SK-N-SH (cell line): Measurements from ENCODE around the gene METTL26. TPM values are rescaled to one million over a fixed set of nuclear protein-coding genes. Genes with fewer than 3 reads are reported as not detected.

Experiments
- CTCF ChIA-PET: fragments of 300-600, 350-600 bp; formaldehyde crosslinking; extraction: SDS; loops from one replicate; lab custom pipeline; 2021; lab: Yijun Ruan, JAX
- POLR2A ChIA-PET: fragments of 350-600 bp; sonication (Branson Sonifier 250); formaldehyde crosslinking; extraction: SDS; loops from one replicate; lab custom pipeline; 2020; ENCODE audit warnings: antibody characterized with exemption, inconsistent platforms; lab: Yijun Ruan, JAX
- DNase-seq: peaks from one replicate; pipeline ENCODE4 v3.0.0; 2012
- H2AFZ ChIP-seq: fragments of 200-600 bp; sonication (generic); 2 replicates; pipeline ENCODE4 v1.8.1; 2016; ENCODE audit warnings: antibody characterized with exemption, mild to moderate bottlenecking, low read depth
- H3F3A ChIP-seq: fragments of 200-600 bp; sonication (generic); replicated peaks from 2 replicates; pipeline ENCODE3; 2016; ENCODE audit warnings: antibody characterized with exemption, mild to moderate bottlenecking; ENCODE audit not compliant: insufficient read depth
- H3K27ac ChIP-seq, 2 experiments: fragments of 200-500 bp in 1 of 2; fragments of 200-600 bp in 1 of 2; sonication (Bioruptor generic) in 1 of 2; sonication (generic), shearing (Covaris generic) in 1 of 2; 2 replicates each; pipeline versions ENCODE4 v1.5.1 to v1.6.1; 2014 to 2016; ENCODE audit warnings: low read depth in 2 of 2, inconsistent platforms in 1 of 2, low read length in 1 of 2, mild to moderate bottlenecking in 1 of 2, mixed read lengths in 1 of 2
- H3K27me3 ChIP-seq: fragments of 200-600 bp; sonication (generic), shearing (Covaris generic); 2 replicates; pipeline ENCODE4 v1.6.1; 2016; ENCODE audit warnings: mixed run types; ENCODE audit not compliant: insufficient read depth
- H3K36me3 ChIP-seq, 2 experiments: fragments of 200-500 bp in 1 of 2; fragments of 200-600 bp in 1 of 2; sonication (Bioruptor generic) in 1 of 2; sonication (generic) in 1 of 2; replicated peaks in 1 of 2; 2 replicates each; pipeline versions ENCODE3 to v1.5.1; 2014 to 2016; ENCODE audit warnings: low read length in 1 of 2, mild to moderate bottlenecking in 1 of 2; ENCODE audit not compliant: insufficient read depth in 2 of 2, control insufficient read depth in 1 of 2
- H3K4me1 ChIP-seq, 2 experiments: fragments of 200-500 bp in 1 of 2; fragments of 200-600 bp in 1 of 2; sonication (Bioruptor generic) in 1 of 2; sonication (generic), shearing (Covaris generic) in 1 of 2; 2 replicates each; pipeline versions ENCODE4 v1.5.1 to v1.6.1; 2014 to 2016; ENCODE audit warnings: low read depth in 1 of 2, low read length in 1 of 2, mixed run types in 1 of 2; ENCODE audit not compliant: insufficient read depth in 2 of 2, control insufficient read depth in 1 of 2
- H3K4me2 ChIP-seq: fragments of 200-600 bp; sonication (generic), shearing (Covaris generic); 2 replicates; pipeline ENCODE4 v1.6.1; 2017; ENCODE audit warnings: mixed run types
- H3K4me3 ChIP-seq, 2 experiments: fragments of 200-500 bp in 1 of 2; fragments of 200-600 bp in 1 of 2; sonication (Bioruptor generic) in 1 of 2; sonication (generic), shearing (Covaris generic) in 1 of 2; 2 replicates each; pipeline versions ENCODE4 v1.5.1 to v1.8.1; 2014 to 2016; ENCODE audit warnings: low read depth in 2 of 2, inconsistent platforms in 1 of 2, low read length in 1 of 2, mild to moderate bottlenecking in 1 of 2, mixed read lengths in 1 of 2, moderate library complexity in 1 of 2
- H3K79me2 ChIP-seq: fragments of 200-600 bp; sonication (generic); 2 replicates; pipeline ENCODE4 v1.8.1; 2017; ENCODE audit warnings: mild to moderate bottlenecking; ENCODE audit not compliant: insufficient read depth
- H3K9ac ChIP-seq: fragments of 200-600 bp; sonication (generic); 2 replicates; pipeline ENCODE4 v1.6.1; 2017; ENCODE audit warnings: mixed run types
- H3K9me2 ChIP-seq: fragments of 200-600 bp; sonication (generic); 2 replicates; pipeline ENCODE4 v1.6.1; 2017; ENCODE audit warnings: mixed run types
- H3K9me3 ChIP-seq: fragments of 200-600 bp; sonication (generic); 2 replicates; pipeline ENCODE4 v1.6.1; 2017; ENCODE audit warnings: mixed run types, mild to moderate bottlenecking, moderate library complexity
- H4K20me1 ChIP-seq: fragments of 200-600 bp; sonication (generic); 2 replicates; pipeline ENCODE4 v1.6.1; 2017; ENCODE audit warnings: mild to moderate bottlenecking, mixed run types; ENCODE audit not compliant: insufficient read depth
- CHD2 ChIP-seq: fragments of 150-350 bp; IDR thresholded peaks from 2 replicates; pipeline ENCODE4 v1.6.1; 2018; ENCODE audit warnings: low read length; ENCODE audit not compliant: partially characterized antibody
- CTCF ChIP-seq: fragments of 200-600 bp; sonication (generic); IDR thresholded peaks from 2 replicates; pipeline ENCODE4 v1.6.1; 2017; ENCODE audit warnings: antibody characterized with exemption, mild to moderate bottlenecking, moderate library complexity
- ELF1 ChIP-seq: IDR thresholded peaks from 2 replicates; pipeline ENCODE4 v1.4.0; 2012
- FOSL2 ChIP-seq: IDR thresholded peaks from 2 replicates; pipeline ENCODE4 v1.4.0; 2012; ENCODE audit warnings: low read depth, mild to moderate bottlenecking, moderate library complexity, borderline replicate concordance
- FOXM1 ChIP-seq: IDR thresholded peaks from 2 replicates; pipeline ENCODE4 v1.4.0; 2012; ENCODE audit warnings: low read depth, mild to moderate bottlenecking
- GATA2 ChIP-seq: sonication (generic); formaldehyde crosslinking; IDR thresholded peaks from 2 replicates; pipeline ENCODE4 v1.5.0; 2020; ENCODE audit warnings: mild to moderate bottlenecking, missing genetic modification reagents
- NFIC ChIP-seq: IDR thresholded peaks from 2 replicates; pipeline ENCODE4 v1.4.0; 2012; ENCODE audit warnings: borderline replicate concordance
- NRF1 ChIP-seq: IDR thresholded peaks from 2 replicates; pipeline ENCODE4 v1.6.1; 2012; ENCODE audit warnings: low read depth, mild to moderate bottlenecking, low read length
- PBX3 ChIP-seq: IDR thresholded peaks from 2 replicates; pipeline ENCODE4; 2012
- POLR2AphosphoS5 ChIP-seq: IDR thresholded peaks from 2 replicates; pipeline ENCODE4 v1.6.1; 2012; ENCODE audit warnings: low read depth, low read length
- RAD21 ChIP-seq: IDR thresholded peaks from 2 replicates; pipeline ENCODE4 v1.6.1; 2012; ENCODE audit warnings: mild to moderate bottlenecking, low read length
- REST ChIP-seq: IDR thresholded peaks from 2 replicates; pipeline ENCODE4 v1.6.1; 2012; ENCODE audit warnings: mild to moderate bottlenecking, low read depth, low read length, moderate library complexity
- SIN3A ChIP-seq: IDR thresholded peaks from 2 replicates; pipeline ENCODE4 v1.6.1; 2012; ENCODE audit warnings: low read depth, mild to moderate bottlenecking, low read length, moderate library complexity, borderline replicate concordance
- SMC3 ChIP-seq: IDR thresholded peaks from 2 replicates; pipeline ENCODE4 v1.6.1; 2012; ENCODE audit warnings: low read depth, low read length, improper control_type of control experiment
- TCF12 ChIP-seq: IDR thresholded peaks from 2 replicates; pipeline ENCODE4 v1.4.0; 2012
- YY1 ChIP-seq: IDR thresholded peaks from 2 replicates; pipeline ENCODE4 v1.4.0; 2012; ENCODE audit warnings: low read depth, mild to moderate bottlenecking
- ZBTB33 ChIP-seq: IDR thresholded peaks from 2 replicates; pipeline ENCODE4 v1.4.0; 2012; ENCODE audit warnings: low read depth, borderline replicate concordance
- WGBS: methylation state at CpG from one replicate; pipeline ENCODE4 v1.1.6; 2017; ENCODE audit warnings: low lambda C conversion rate; 5-methylcytosine and 5-hydroxymethylcytosine counted together
- polyA plus RNA-seq, 3 experiments: library from polyadenylated mRNA; depleted of rRNA; stranded (reverse); fragments of >200 nt; gene quantifications; 2 replicates each; pipeline ENCODE4 v1.2.3, GENCODE V29; 2012

METTL26 gene
- polyA plus RNA-seq, 1 of the 3 experiments (the other 2 are of a cell fraction): 167 TPM

GRCh38 chr16:590188-590814, 45.8 kb downstream of the METTL26 start:
- ChIA-PET CTCF (interaction anchor here (0.8 to 1.3 kb wide), 6 partner anchors 10 to 58 kb away, joined by 3 to 7 read pairs (median 3); no protein-coding TSS in a partner anchor), POLR2A (interaction anchor here (1.0 kb wide), 1 partner anchor 46 kb away, joined by 4 read pairs; the partner anchor contains the start of gene METTL26)
- Histone ChIP-seq H3F3A (peaks cover 20% of the 10 kb centered on the region), H3K27me3 (no peaks in the 10 kb centered on the region), H3K9me3 (no peaks in the 10 kb centered on the region), H3K27ac (peak overlapping the region in 1 of 2 experiments; percentile 72; a peak in 2 of 4 replicates), H3K9me2 (no peaks in the 10 kb centered on the region), H3K4me2 (peak overlapping the region; percentile 100), H3K4me3 (peak overlapping the region; percentile 82 to 89)
- 4% methylated on average over 28 of the region's 71 CpGs for WGBS
- DNase-seq: peak; percentile 67
- TF ChIP-seq RAD21: 0 out of 2 replicates have a peak, but pooled peaks have one; percentile 4
- 0 out of 2 replicates have a peak, but pooled peaks have one; percentile 1 for TF ChIP-seq SMC3
- no peak for TF ChIP-seq YY1
- TF ChIP-seq, all 33 proteins: peak for 2
- Histone ChIP-seq H3K79me2 (peaks cover 73% of the 10 kb centered on the region), H3K4me1 (peaks cover 21 to 36% of the 10 kb centered on the region in 2 experiments; a peak in 2 of 4 replicates), H3K9ac (peak overlapping the region; percentile 81), H3K36me3 (peaks cover 0 to 3% of the 10 kb centered on the region in 2 experiments), H4K20me1 (peaks cover 45% of the 10 kb centered on the region), H2AFZ (no peak overlapping the region)

- WGBS: 2% methylated on average over 20 of the region's 67 CpGs
- Histone ChIP-seq H3K9me3 (no peaks in the 10 kb centered on the region), H3K79me2 (peaks cover 67% of the 10 kb centered on the region), H3K9me2 (no peaks in the 10 kb centered on the region), H2AFZ (peak within 1 kb of the TSS; percentile 78; the same call in 1 of the 2 replicates), H3K27me3 (no peaks in the 10 kb centered on the region), H3K4me1 (peaks cover 21 to 38% of the 10 kb centered on the region in 2 experiments; a peak in 2 of 4 replicates), H3K9ac (peak within 1 kb of the TSS; percentile 90), H3F3A (peaks cover 20% of the 10 kb centered on the region), H3K36me3 (peaks cover 0 to 3% of the 10 kb centered on the region in 2 experiments), H4K20me1 (peaks cover 42% of the 10 kb centered on the region), H3K4me2 (peak within 1 kb of the TSS; percentile 100), H3K27ac (peak within 1 kb of the TSS; percentile 90 to 97), H3K4me3 (peak within 1 kb of the TSS; percentile 89 to 90)
- CTCF ChIA-PET: interaction anchor here (0.8 to 1.3 kb wide), 6 partner anchors 10 to 58 kb away, joined by 3 to 7 read pairs (median 3); no protein-coding TSS in a partner anchor
- POLR2A ChIA-PET: interaction anchor here (1.0 kb wide), 1 partner anchor 47 kb away, joined by 4 read pairs; the partner anchor contains the start of gene METTL26
- DNase-seq: peak; percentile 99
- TF ChIP-seq CTCF (no peak), FOXM1 (no peak), ELF1 (no peak), GATA2 (CRISPR knock-in tag) (no peak), NRF1 (no peak), ZBTB33 (no peak), PBX3 (peak; percentile 99; the same call in 1 of the 2 replicates), TCF12 (no peak), SIN3A (peak; percentile 52; the same call in 1 of the 2 replicates), NFIC (no peak), REST (no peak), FOSL2 (no peak), CHD2 (peak; percentile 96), POLR2AphosphoS5 (0 out of 2 replicates have a peak, but pooled peaks have one; percentile 32)
Measured at GRCh38 chr16:589658-590187, 46.4 kb downstream of the METTL26 start, which contains the start of gene RAB40C. TSS of gene RAB40C (plus strand) at chr16:590066. CDS start at chr16:590292, 226 bp downstream.
